Activated T-helper 2 cell treated with anti-CD3 and anti-CD28 coated beads, Interferon-gamma antibody, Interleukin-2, Interleukin-4, amounts not matched to agents 10 μg/mL and 5 μg/mL and 100 μg/mL, durations not matched to agents 14 hours and 24 hours and 36 hours (primary cell): ENCODE results near the gene KCNG1. TPM values are rescaled to one million over a fixed set of nuclear protein-coding genes. Genes with fewer than 3 reads are reported as not detected.
A peak's percentile ranks its signal among the peaks of the same experiment; 100 is the strongest.

Experiments
- DNase-seq: peaks from one replicate; pipeline ENCODE4 v3.0.0; 2021; ENCODE audit warnings: low spot score
- H3K27ac Mint-ChIP-seq: one replicate; pipeline ENCODE4 v1.8.0; 2021; ENCODE audit warnings: mixed read lengths
- H3K27me3 Mint-ChIP-seq: one replicate; pipeline ENCODE4 v1.8.0; 2021; ENCODE audit warnings: low read depth, mixed read lengths
- H3K36me3 Mint-ChIP-seq: one replicate; pipeline ENCODE4 v1.8.0; 2021; ENCODE audit warnings: low read depth, mixed read lengths
- H3K4me1 Mint-ChIP-seq: one replicate; pipeline ENCODE4 v1.8.0; 2021; ENCODE audit warnings: low read depth, mixed read lengths
- H3K4me3 Mint-ChIP-seq: one replicate; pipeline ENCODE4 v1.8.0; 2021; ENCODE audit warnings: low read depth, mild to moderate bottlenecking, moderate library complexity, mixed read lengths
- H3K9me3 Mint-ChIP-seq: one replicate; pipeline ENCODE4 v1.8.0; 2021; ENCODE audit warnings: mixed read lengths
- intact Hi-C: fragments of 100-400 bp; cut with micrococcal nuclease; formaldehyde crosslinking; loops from one replicate; pipeline ENCODE4 v1.15.1; 2023
- total RNA-seq: library from RNA; stranded (reverse); gene quantifications from 2 replicates; pipeline ENCODE4 v1.2.3, GENCODE V29; 2022

Gene KCNG1
- total RNA-seq, 1 donor from 2014 or later = 2.2 TPM

DNA sequence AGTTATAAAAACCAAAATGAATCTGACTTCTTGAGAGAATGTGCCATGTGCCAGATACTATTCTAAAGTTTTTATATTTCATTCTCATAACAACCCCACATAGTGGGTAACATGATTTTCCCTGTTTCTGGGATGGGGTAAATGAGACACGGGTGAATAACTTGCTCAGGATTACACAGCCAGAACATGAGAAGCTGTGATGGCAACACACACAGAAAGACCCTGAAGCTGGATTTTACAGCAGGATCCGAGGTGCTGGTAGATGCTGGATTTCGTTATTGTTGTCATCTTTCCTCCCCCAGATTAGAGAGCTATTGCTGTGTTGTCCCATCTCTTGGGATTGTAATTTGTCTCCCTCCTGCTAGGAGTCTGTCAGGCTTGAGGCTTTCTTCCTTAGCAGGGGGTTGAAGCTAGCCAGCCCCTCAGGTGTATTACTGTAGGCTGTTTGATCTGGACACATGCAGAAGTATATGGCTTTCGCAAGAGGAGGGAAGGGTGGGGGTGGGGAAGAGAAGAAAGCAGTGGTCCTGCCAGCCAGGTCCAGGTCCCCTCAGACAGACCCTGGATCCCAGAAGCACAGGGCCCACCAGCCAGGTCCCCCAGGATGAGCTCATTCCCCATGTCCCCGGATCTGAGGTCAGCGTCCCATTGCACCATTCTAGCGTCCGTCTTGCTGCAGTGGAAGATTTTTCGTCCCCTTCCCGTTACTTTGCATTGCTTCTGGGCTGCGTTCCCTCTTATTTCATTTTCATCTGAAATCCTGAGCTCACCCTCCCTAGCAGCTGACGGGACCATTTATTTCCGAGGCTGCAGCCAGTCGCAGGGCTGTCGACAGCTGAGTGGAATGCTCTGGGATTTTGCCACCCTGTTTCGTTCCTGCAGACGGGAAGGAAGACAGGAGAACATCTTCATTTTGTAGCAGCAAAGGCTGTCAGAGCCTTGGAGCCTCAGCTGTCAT, 7.3 kb upstream of the KCNG1 start:
- H3K27me3 Mint-ChIP-seq = peaks cover 42% of the 10 kb centered on the region
- no peak for DNase-seq
- intact Hi-C loops = no loop called here
- H3K27ac Mint-ChIP-seq = no peak overlapping the region
- peaks cover 10% of the 10 kb centered on the region for H3K9me3 Mint-ChIP-seq
- H3K36me3 Mint-ChIP-seq = no peaks in the 10 kb centered on the region
- peaks cover 3% of the 10 kb centered on the region for H3K4me1 Mint-ChIP-seq
- H3K4me3 Mint-ChIP-seq = no peak overlapping the region

DNA sequence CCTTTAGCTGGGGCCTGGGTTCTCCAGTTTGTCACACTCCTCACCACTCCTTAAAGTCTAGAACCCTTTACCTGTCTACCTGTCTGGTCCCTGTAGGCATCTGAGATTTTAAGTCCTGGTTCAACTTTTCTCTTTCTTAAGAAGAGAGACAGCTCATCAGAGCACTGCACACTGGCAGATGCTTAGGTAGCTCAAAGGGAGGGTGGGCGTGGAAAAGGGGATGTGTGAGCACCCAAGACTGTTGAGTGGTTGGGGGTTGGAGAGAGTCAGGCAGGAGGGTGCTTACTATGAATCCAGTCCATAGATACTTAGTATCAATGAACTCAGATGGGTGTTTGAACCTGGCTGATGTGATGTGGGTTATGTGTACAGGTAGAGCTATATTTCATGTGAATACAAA, 6.6 kb upstream of the KCNG1 start:
- H3K9me3 Mint-ChIP-seq = peaks cover 10% of the 10 kb centered on the region
- peaks cover 45% of the 10 kb centered on the region for H3K27me3 Mint-ChIP-seq
- H3K4me1 Mint-ChIP-seq = peaks cover 3% of the 10 kb centered on the region
- no peaks in the 10 kb centered on the region for H3K36me3 Mint-ChIP-seq
- intact Hi-C loops = no loop called here
- H3K4me3 Mint-ChIP-seq = no peak overlapping the region
- H3K27ac Mint-ChIP-seq = no peak overlapping the region
- no peak for DNase-seq

DNA sequence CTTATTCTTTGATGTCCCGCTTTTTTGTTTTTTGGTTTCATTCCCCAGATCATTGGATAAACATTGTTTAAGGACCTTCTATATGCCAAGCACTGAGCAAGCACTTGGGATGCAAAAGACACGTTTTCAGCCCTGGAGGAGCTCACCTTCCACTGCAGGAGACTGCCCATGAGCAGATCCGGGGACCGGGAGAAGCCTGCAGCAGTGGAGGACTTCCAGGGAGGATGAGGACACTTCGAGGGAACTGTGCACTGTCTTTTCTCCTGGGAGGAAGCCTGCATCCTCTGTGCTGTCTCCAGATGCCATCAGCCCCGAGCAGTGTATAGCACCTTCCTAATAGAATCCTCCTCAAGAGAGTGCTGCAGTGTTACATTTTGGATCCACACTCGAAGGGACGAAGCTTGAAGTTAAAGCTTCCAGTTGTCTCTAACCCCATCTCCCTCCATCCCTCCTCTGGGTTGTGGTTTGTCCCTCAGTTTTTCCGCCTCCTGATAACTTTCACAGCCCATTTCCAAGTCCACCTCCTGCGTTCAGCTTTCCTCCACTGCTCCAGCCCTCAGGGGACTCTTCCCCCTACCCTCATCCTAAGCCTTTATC, 5.8 kb upstream of the KCNG1 start:
- DNase-seq = no peak
- H3K4me1 Mint-ChIP-seq = peaks cover 4% of the 10 kb centered on the region

DNA sequence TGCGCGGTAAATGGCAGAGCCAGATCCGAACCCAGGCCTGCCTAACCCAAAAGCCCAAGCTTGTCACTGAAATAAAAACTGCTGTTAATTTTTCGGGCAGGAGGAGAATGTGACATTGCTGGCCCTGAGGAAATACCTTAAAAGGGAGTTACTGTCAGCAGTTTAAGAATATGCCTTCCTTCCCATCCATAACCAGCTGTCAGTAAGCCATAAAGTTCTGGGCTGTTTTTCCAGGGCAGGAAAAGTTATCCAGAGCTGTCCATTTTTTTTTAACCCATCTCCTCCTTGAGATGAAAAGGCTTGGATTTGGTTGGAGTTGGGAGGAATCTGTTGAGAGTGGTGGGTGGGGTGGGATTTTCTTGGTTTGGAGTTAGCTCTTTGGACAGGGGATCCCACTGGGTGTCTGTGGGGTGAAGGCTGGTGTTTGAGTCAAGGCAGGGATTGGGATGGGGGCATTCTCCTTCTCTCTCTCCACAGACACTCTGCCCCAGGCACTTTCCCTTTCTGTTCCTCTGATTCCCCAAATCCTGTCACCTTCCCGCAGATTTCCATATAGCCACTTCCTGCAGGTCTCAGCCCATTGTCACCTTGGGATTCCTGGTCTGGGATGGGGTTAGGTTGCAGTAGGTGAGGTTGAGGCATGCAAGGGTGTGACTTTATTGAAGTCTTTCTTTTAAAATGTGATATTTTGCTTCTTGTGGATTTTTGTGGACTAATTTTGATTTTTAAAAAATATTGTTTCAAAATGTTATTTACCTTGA, 4.3 kb upstream of the KCNG1 start:
- peaks cover 59% of the 10 kb centered on the region for H3K27me3 Mint-ChIP-seq
- no peaks in the 10 kb centered on the region for H3K36me3 Mint-ChIP-seq
- H3K4me1 Mint-ChIP-seq = peaks cover 5% of the 10 kb centered on the region
- intact Hi-C loops = no loop called here
- H3K4me3 Mint-ChIP-seq = no peak overlapping the region
- no peak for DNase-seq
- H3K9me3 Mint-ChIP-seq = peaks cover 7% of the 10 kb centered on the region
- no peak overlapping the region for H3K27ac Mint-ChIP-seq

More for the DNA sequence above, 5.8 kb upstream of the KCNG1 start:
- Mint-ChIP-seq H3K27ac (no peak overlapping the region), H3K4me3 (no peak overlapping the region), H3K9me3 (peaks cover 10% of the 10 kb centered on the region), H3K36me3 (no peaks in the 10 kb centered on the region), H3K27me3 (peaks cover 53% of the 10 kb centered on the region)
- intact Hi-C loops = no loop called here

DNA sequence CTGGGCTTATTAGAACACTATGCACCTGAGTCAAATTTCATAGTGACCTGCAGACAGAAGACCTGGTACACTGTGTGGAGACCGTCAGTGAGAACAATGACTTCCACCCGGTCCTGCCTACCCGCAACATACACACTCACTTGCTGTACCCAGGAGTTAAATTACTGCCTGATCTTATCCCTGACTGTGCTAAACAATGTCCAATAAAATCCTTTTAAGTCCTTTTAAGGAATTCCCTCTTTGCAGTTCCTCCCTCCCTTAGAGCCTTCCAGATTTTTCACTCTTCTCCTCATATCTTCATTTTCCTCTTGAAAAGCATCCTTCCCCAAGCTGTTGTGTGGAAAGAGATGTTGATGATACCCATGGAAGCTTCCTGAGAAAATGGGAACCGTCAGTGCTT, 3.4 kb upstream of the KCNG1 start:
- Mint-ChIP-seq H3K36me3 (no peaks in the 10 kb centered on the region), H3K4me3 (no peak overlapping the region), H3K27ac (no peak overlapping the region), H3K9me3 (no peaks in the 10 kb centered on the region), H3K27me3 (peaks cover 67% of the 10 kb centered on the region), H3K4me1 (peaks cover 13% of the 10 kb centered on the region)
- intact Hi-C loops = no loop called here
- DNase-seq = no peak

GRCh38 chr20:51024761-51025160, 1.9 kb upstream of the KCNG1 start:
- intact Hi-C loops = loop anchor here (5.0 kb wide), 1 partner anchor 38 kb away; no protein-coding TSS in a partner anchor
- H3K4me3 Mint-ChIP-seq = no peak overlapping the region
- no peaks in the 10 kb centered on the region for H3K36me3 Mint-ChIP-seq
- peaks cover 13% of the 10 kb centered on the region for H3K4me1 Mint-ChIP-seq
- DNase-seq = no peak
- H3K9me3 Mint-ChIP-seq = no peaks in the 10 kb centered on the region
- peaks cover 75% of the 10 kb centered on the region for H3K27me3 Mint-ChIP-seq
- H3K27ac Mint-ChIP-seq = no peak overlapping the region

- no peak for DNase-seq
- Mint-ChIP-seq H3K27ac (no peak overlapping the region), H3K36me3 (no peaks in the 10 kb centered on the region), H3K9me3 (no peaks in the 10 kb centered on the region), H3K4me3 (peak overlapping the region; percentile 59), H3K27me3 (peaks cover 69% of the 10 kb centered on the region), H3K4me1 (peaks cover 13% of the 10 kb centered on the region)
- intact Hi-C loops = loop anchor here (5.0 kb wide), 1 partner anchor 39 kb away; no protein-coding TSS in a partner anchor
These were observed 779 bp upstream of the KCNG1 start for GRCh38 chr20:51023617-51024155.

GRCh38 chr20:51022227-51022802, 592 bp downstream of the KCNG1 start:
- H3K9me3 Mint-ChIP-seq = no peaks in the 10 kb centered on the region
- H3K27me3 Mint-ChIP-seq = peaks cover 66% of the 10 kb centered on the region
- no peaks in the 10 kb centered on the region for H3K36me3 Mint-ChIP-seq
- peaks cover 13% of the 10 kb centered on the region for H3K4me1 Mint-ChIP-seq
- H3K4me3 Mint-ChIP-seq = peak overlapping the region; percentile 37
- no peak for DNase-seq
- intact Hi-C loops = loop anchor here (5.0 kb wide), 1 partner anchor 40 kb away; no protein-coding TSS in a partner anchor
- H3K27ac Mint-ChIP-seq = no peak overlapping the region

GRCh38 chr20:51021067-51022025, 1.6 kb downstream of the KCNG1 start:
- H3K36me3 Mint-ChIP-seq = no peaks in the 10 kb centered on the region
- no peak for DNase-seq
- H3K4me3 Mint-ChIP-seq = peak overlapping the region; percentile 18
- intact Hi-C loops = loop anchor here (5.0 kb wide), 1 partner anchor 41 kb away; no protein-coding TSS in a partner anchor
- H3K4me1 Mint-ChIP-seq = peaks cover 13% of the 10 kb centered on the region
- H3K27me3 Mint-ChIP-seq = peaks cover 63% of the 10 kb centered on the region
- H3K9me3 Mint-ChIP-seq = no peaks in the 10 kb centered on the region
- H3K27ac Mint-ChIP-seq = no peak overlapping the region

GRCh38 chr20:51020657-51021056, 2.2 kb downstream of the KCNG1 start:
- Mint-ChIP-seq H3K27ac (no peak overlapping the region), H3K9me3 (no peaks in the 10 kb centered on the region), H3K4me3 (no peak overlapping the region), H3K4me1 (peaks cover 13% of the 10 kb centered on the region), H3K27me3 (peaks cover 58% of the 10 kb centered on the region), H3K36me3 (no peaks in the 10 kb centered on the region)
- intact Hi-C loops = loop anchor here (5.0 kb wide), 1 partner anchor 42 kb away; no protein-coding TSS in a partner anchor
- DNase-seq = no peak
